SU-DHL-6 (cell line): ENCODE results near the gene CWC27.

ENCODE experiments used
- H2AFZ ChIP-seq: fragments of 200-600 bp; sonication (generic); 2 replicates; pipeline ENCODE4 v1.6.1; 2014; ENCODE audit warnings: low read depth, mild to moderate bottlenecking, moderate library complexity, mixed read lengths, antibody characterized with exemption, low read length; ENCODE audit not compliant: severe bottlenecking
- H3F3A ChIP-seq: fragments of 200-600 bp; shearing (Covaris generic); 2 replicates; pipeline ENCODE4 v1.6.0; 2016; ENCODE audit warnings: antibody characterized with exemption, mild to moderate bottlenecking; ENCODE audit not compliant: insufficient read depth
- H3K27ac ChIP-seq: fragments of 200-600 bp; sonication (generic); 2 replicates; pipeline ENCODE4 v1.5.1; 2016; ENCODE audit warnings: low read depth, mild to moderate bottlenecking, low read length, moderate library complexity, mixed read lengths
- H3K27me3 ChIP-seq: fragments of 200-600 bp; sonication (generic), shearing (Covaris generic); 2 replicates; pipeline ENCODE4 v1.6.0; 2014; ENCODE audit warnings: mild to moderate bottlenecking, low read length
- H3K36me3 ChIP-seq: fragments of 200-600 bp; sonication (generic); 2 replicates; pipeline ENCODE4 v1.6.1; 2014; ENCODE audit warnings: mild to moderate bottlenecking, low read length, mixed read lengths
- H3K4me2 ChIP-seq: fragments of 300-600, 200-600 bp; shearing (Covaris generic), sonication (generic); 2 replicates; pipeline ENCODE4 v1.6.0; 2014; ENCODE audit warnings: low read length, low read depth, mild to moderate bottlenecking; ENCODE audit not compliant: poor library complexity, severe bottlenecking
- H3K4me3 ChIP-seq: fragments of 200-600 bp; sonication (generic); 2 replicates; pipeline ENCODE4 v1.5.1; 2014; ENCODE audit warnings: antibody characterized with exemption, low read length, mild to moderate bottlenecking, mixed read lengths; ENCODE audit not compliant: insufficient read depth, poor library complexity, severe bottlenecking
- H3K79me2 ChIP-seq: fragments of 200-600 bp; sonication (generic); 2 replicates; pipeline ENCODE4 v1.6.1; 2014; ENCODE audit warnings: mild to moderate bottlenecking, low read length, moderate library complexity; ENCODE audit not compliant: insufficient read depth
- H3K9ac ChIP-seq: fragments of 200-600 bp; sonication (generic); 2 replicates; pipeline ENCODE4 v1.7.0; 2014; ENCODE audit warnings: mild to moderate bottlenecking, low read length
- H3K9me2 ChIP-seq: fragments of 200-600 bp; sonication (generic); replicated peaks from 2 replicates; pipeline ENCODE4 v1.6.1; 2014; ENCODE audit warnings: low read length; ENCODE audit not compliant: insufficient read depth
- H3K9me3 ChIP-seq: fragments of 200-600 bp; sonication (generic); 2 replicates; pipeline ENCODE4 v1.6.1; 2014; ENCODE audit warnings: low read length, mixed read lengths; ENCODE audit not compliant: insufficient read depth
- H4K20me1 ChIP-seq: fragments of 200-600 bp; sonication (generic); 2 replicates; pipeline ENCODE4 v1.6.1; 2014; ENCODE audit warnings: low read depth, mild to moderate bottlenecking, antibody characterized with exemption, low read length, moderate library complexity, mixed read lengths
- CTCF ChIP-seq: fragments of 200-600 bp; sonication (generic); IDR thresholded peaks from one replicate; pipeline ENCODE4 v1.5.1; 2017; ENCODE audit warnings: antibody characterized with exemption, mild to moderate bottlenecking, low read length, moderate library complexity; ENCODE audit not compliant: insufficient read depth, poor library complexity, severe bottlenecking
- EZH2phosphoT487 ChIP-seq: fragments of 200-600 bp; sonication (generic), shearing (Covaris generic); conservative IDR thresholded peaks from 2 replicates; pipeline ENCODE4 v1.6.1; 2018; ENCODE audit warnings: mild to moderate bottlenecking, antibody characterized with exemption, low read length, moderate library complexity, mixed read lengths

CWC27 gene

GRCh38 chr5:64973215-64973614 is 204.5 kb downstream of the CWC27 start:
- Histone ChIP-seq H3K4me2 (no peak overlapping the region), H3K36me3 (no peaks in the 10 kb centered on the region; the same call in 1 of the 2 replicates), H3K27me3 (no peaks in the 10 kb centered on the region)

GRCh38 chr5:64977779-64978178 is 209.0 kb downstream of the CWC27 start:
- no peak overlapping the region for H3K9ac ChIP-seq
- H3K27ac ChIP-seq, result no peak overlapping the region
- no peak for TF ChIP-seq CTCF
- no peak for TF ChIP-seq EZH2phosphoT487
- H3F3A ChIP-seq, result no peaks in the 10 kb centered on the region
- no peak overlapping the region for H3K4me2 ChIP-seq
- no peak overlapping the region for H3K4me3 ChIP-seq
- H3K79me2 ChIP-seq, result no peaks in the 10 kb centered on the region
- H4K20me1 ChIP-seq, result no peaks in the 10 kb centered on the region
- no peaks in the 10 kb centered on the region for H3K27me3 ChIP-seq
- H3K9me2 ChIP-seq, result no peaks in the 10 kb centered on the region
- no peaks in the 10 kb centered on the region for H3K9me3 ChIP-seq
- H3K36me3 ChIP-seq, result no peaks in the 10 kb centered on the region; the same call in 1 of the 2 replicates
- H2AFZ ChIP-seq, result no peak overlapping the region

More at GRCh38 chr5:64973215-64973614, 204.5 kb downstream of the CWC27 start:
- H4K20me1 ChIP-seq, result no peaks in the 10 kb centered on the region
- H2AFZ ChIP-seq, result no peak overlapping the region
- no peaks in the 10 kb centered on the region for H3F3A ChIP-seq
- no peak overlapping the region for H3K27ac ChIP-seq
- H3K9ac ChIP-seq, result no peak overlapping the region
- no peaks in the 10 kb centered on the region for H3K79me2 ChIP-seq
- no peaks in the 10 kb centered on the region for H3K9me3 ChIP-seq
- no peak overlapping the region for H3K4me3 ChIP-seq
- TF ChIP-seq CTCF (no peak), EZH2phosphoT487 (no peak)
- H3K9me2 ChIP-seq, result no peaks in the 10 kb centered on the region

GRCh38 chr5:64978546-64978945 is 209.8 kb downstream of the CWC27 start:
- Histone ChIP-seq H2AFZ (no peak overlapping the region), H3K9me3 (no peaks in the 10 kb centered on the region), H3K9me2 (no peaks in the 10 kb centered on the region), H3K79me2 (no peaks in the 10 kb centered on the region), H3K4me2 (no peak overlapping the region), H3K4me3 (no peak overlapping the region), H3F3A (no peaks in the 10 kb centered on the region), H4K20me1 (no peaks in the 10 kb centered on the region), H3K27me3 (no peaks in the 10 kb centered on the region), H3K36me3 (no peaks in the 10 kb centered on the region; the same call in 1 of the 2 replicates), H3K9ac (no peak overlapping the region), H3K27ac (no peak overlapping the region)
- TF ChIP-seq CTCF, result no peak
- no peak for TF ChIP-seq EZH2phosphoT487
